HG03439 (cell line): ENCODE results near the gene IPP.
"Not testable (repeated sequence)": the region's sequence is repeated elsewhere in the genome, so short reads cannot be mapped to it uniquely, and the experiment has no call there.

Source experiments
- ATAC-seq: cut with Tn5 transposase; IDR thresholded peaks from one replicate; pipeline ENCODE4 v1.9.1; 2021; ENCODE audit warnings: mild to moderate bottlenecking, moderate library complexity; ENCODE audit not compliant: unreplicated experiment

IPP gene

DNA sequence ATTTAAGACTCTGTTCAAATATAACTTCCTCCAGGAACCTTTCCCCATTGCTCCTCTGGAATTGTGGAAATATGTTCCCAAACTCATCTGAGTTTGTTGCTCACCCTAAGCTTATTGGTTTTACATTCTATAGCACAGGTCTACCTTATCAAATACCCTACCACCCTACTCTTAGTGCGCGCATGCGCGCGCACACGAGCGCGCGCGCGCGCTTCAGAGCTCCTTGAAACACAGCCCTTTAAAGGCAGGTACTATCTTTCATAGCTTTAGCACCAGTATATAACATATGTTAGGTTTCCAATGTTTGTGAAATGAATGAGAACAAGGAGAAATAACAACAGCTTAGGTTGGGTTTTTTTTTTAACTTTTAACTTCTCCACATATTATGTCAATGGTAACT is 3.5 kb downstream of the IPP start:
- no peak for ATAC-seq

DNA sequence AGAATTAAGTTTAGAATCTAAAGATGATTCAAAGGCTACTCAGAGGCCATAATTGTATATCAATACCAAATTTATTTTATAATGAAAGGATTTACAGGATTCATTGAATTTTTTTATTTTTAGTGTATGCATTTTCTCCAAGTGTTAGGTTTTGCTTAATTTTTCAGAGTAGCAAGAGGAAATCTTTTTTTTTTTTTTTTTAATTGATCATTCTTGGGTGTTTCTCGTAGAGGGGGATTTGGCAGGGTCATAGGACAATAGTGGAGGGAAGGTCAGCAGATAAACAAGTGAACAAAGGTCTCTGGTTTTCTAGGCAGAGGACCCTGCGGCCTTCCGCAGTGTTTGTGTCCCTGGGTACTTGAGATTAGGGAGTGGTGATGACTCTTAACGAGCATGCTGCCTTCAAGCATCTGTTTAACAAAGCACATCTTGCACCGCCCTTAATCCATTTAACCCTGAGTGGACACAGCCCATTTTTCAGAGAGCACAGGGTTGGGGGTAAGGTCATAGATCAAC is 10.8 kb downstream of the IPP start:
- ATAC-seq = not testable (repeated sequence)

DNA sequence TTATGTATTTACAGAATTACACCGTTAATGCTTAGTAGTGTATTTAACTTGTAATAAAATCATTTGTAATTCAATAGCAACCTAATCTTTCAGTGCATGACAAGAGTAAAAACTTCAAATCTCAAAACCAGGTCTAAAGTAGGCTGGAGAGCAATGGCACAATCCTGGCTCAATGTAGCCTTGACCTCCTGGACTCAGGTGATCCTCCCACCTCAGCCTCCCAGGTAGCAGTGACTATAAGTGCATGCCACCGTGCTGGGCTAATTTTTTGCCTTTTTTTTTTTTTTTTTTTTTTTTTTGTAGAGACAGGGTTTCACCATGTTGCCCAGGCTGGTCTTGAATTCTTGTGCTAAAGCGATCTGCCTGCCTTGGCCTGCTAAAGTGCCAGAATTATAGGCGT is 11.3 kb downstream of the IPP start:
- no peak for ATAC-seq

- ATAC-seq = no peak
Measured at GRCh38 chr1:45730780-45731319, 19.6 kb downstream of the IPP start.

GRCh38 chr1:45730075-45730779 is 20.2 kb downstream of the IPP start:
- ATAC-seq = no peak

DNA sequence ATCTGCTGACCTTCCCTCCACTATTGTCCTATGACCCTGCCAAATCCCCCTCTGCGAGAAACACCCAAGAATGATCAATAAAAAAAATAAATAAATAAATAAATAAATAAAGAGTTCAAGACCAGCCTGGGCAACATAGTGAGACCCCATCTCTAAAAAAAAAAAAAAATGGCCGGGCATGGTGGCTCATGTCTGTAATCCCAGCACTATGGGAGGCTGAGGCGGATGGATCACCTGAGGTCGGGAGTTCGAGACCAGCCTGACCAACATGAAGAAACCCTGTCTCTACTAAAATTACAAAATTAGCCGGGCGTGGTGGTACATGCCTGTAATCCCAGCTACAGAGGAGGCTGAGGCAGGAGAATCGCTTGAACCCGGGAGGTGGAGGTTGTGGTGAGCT is 24.4 kb downstream of the IPP start:
- not testable (repeated sequence) for ATAC-seq

DNA sequence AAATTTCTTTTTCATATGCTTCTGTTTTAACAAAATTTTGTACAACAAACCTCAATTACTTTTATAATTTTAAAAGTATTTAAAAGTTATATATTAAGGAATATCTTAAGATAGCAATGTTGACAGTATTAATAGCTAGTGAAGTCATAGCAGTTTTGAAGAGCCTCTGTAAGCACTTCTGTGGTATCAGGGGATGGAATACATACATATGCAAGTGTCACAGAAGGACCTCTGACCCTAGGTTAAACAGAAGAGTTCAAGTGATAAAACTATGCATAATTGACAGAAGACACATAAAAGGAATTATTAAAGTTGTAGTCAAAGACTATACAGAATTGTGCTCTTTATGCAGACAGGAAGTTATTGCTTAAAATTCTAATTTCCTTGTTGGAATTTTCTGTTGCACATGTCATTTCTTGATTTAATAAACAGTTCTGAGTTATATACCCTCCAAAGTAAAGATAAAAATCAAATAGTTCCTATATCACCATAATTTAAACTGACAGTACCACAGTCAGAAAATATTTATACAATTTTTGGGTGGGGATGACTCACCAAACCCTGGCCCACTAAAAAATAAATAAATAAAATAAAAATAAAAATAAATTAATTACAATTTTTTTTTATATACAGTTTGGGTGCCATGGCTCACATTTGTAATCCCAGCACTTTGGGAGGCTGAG is 27.1 kb downstream of the IPP start:
- no peak for ATAC-seq

GRCh38 chr1:45722809-45723208 is 27.6 kb downstream of the IPP start:
- ATAC-seq = no peak

DNA sequence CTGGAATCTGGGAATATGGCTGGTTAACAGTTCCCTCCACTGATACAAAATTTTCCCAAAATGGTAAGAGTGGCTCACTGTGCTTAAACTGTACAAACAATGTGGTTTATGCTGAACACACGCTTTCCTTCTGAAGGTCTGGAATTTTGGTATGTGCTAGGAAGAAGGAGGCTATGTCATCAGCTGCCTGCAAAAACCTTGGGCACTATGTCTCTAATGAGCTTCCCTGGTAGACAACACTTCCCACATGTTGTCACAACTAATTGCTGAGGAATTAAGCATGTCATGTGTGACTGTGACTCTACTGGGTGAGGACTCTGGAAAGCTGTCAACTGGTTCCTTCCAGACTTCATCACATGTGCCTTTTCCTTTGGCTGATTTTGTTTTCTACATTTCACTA is 29.2 kb downstream of the IPP start:
- no peak for ATAC-seq

DNA sequence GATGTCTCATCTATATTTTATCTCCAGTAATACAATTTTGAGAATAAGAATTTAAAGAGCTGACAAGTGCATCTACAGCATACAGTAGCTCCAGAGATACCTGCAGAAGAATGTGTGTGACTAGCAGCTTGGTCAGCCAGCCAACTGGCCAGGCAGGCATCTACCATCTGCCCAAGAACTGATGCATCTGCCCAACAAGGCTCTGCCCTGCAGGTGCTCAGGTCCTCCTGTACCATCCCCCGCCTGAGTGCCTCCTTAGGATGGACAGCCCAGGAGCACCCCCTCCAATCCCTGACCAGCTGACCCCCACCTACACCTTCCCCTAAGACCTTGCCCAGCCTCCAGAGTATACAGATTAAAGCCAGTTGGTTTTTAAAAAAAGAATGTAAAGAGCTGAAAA is 32.2 kb downstream of the IPP start:
- ATAC-seq = no peak

DNA sequence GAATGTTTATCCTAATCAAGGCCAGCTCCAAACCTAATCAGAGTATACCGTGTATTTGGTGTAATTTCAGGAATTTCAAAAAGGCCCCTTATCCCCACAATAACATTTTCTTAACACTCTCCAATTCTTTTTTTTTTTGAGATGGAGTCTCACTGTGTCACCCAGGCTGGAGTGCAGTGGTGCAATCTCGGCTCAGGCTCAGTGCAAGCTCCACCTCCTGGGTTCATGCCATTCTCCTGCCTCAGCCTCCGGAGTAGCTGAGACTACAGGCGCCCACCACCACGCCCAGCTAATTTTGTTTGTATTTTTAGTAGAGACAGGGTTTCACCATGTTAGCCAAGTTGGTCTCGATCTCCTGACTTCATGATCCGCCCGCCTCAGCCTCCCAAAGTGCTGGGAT is 33.1 kb downstream of the IPP start:
- not testable (repeated sequence) for ATAC-seq

DNA sequence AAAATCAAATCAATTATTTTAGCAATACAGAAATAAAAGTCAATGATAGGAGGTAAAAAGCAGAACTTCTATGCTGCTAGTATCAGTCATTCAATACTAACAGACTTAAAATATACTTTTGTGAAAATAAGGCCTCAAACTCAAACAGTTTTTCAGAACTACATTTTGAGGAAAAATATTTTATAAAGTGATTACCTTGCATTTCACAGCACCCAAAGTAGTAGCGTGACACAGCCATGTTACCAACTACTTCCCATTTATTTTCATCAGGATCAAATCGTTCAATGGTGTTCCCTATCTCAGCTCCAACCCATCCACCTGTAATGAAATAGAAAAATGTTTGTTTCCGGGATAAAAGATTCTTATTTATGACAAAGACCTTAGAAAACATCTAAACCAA is 33.8 kb downstream of the IPP start:
- ATAC-seq = no peak

- ATAC-seq = no peak
Measured at GRCh38 chr1:45713711-45714110, 36.7 kb downstream of the IPP start.

DNA sequence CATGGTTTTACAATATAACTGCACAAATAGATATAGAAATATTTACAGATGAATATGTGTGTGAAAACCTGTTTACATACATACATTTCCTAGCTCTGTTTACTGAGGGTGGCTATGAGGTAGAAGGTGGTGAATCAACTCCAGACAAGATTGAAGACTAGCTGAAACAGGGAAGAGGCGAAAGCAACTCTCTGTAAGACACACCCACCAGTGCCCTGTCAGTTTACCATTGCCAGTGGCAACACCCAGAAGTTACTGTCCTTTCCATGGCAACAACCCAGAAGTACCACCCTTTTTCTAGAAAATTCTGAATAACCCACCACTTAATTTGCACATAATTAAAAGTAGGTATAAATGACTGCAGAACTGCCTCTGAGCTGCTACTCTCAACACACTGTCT is 45.8 kb downstream of the IPP start:
- ATAC-seq = no peak

- ATAC-seq = no peak
Measured at GRCh38 chr1:45694823-45695222, 55.6 kb downstream of the IPP start.

DNA sequence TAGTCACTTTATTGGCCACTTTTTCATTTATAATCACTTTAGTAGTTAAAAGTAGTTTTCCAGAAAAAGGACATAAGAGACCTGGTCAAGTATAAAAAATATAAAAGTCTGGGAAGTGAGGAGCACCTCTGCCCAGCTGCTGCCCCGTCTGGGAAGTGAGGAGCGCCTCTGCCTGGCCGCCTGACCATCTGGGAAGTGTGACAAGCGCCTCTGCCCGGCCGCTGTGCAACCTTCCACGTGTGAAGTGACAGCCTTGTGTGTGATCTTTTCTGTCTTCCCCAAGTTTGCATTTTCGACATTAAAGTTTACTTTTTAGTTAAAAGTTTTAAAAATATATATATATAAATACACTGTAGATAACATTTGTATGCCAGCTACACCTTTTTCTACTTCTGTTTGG is 56.6 kb downstream of the IPP start:
- ATAC-seq = not testable (repeated sequence)

DNA sequence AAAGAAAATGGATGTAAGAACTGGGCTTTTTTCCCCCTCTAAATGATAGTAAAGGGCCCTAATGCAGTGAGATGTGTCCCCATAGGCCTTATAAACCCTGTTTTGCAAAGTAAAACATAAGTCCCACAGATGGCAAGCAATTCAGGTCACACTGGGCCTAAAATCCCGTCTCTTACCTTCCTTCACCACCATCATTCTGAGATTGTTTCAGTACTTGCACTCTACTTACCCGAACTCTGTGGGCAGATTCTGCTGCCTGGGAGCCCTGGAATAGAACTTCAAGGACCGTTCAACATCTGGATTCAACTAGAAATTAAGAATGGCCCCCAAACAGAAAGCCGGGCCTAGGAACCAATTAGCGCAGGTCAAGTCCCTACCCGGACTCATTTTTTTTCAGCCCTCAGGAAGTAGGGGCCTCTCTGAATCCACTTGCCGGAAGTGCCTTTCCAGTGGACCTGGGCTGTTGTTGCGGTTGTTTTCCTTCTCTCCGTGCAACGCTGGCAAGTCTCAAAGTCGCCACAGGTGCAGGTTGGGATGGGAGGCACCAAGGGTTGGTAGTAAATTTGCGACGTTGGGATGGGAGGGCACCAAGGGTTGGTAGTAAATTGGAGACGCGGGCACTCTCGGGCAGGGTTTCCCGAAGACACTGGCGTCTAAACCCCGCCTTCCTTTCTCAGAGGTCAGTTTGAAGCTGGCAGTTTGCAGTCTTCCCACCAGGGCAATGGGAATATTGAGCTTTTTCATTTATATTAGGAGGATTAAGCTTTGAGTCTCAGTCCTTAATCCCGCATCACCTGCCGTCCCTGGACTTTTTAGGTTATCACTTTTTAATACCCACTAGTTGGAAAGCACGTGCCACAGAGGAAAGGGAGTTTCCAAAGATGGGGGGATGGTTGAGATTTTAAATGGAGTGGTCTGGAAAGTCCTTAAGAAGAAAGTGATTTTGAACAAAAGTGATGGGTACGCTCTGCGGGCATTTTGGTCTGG is 62.4 kb downstream of the IPP start, which contains the start of gene TMEM69:
Gene TMEM69, plus strand, starts transcription at position 428 of the 987 bp plus-strand sequence. CDS start 2,888 bp downstream, outside the sequence.
- ATAC-seq = no peak

DNA sequence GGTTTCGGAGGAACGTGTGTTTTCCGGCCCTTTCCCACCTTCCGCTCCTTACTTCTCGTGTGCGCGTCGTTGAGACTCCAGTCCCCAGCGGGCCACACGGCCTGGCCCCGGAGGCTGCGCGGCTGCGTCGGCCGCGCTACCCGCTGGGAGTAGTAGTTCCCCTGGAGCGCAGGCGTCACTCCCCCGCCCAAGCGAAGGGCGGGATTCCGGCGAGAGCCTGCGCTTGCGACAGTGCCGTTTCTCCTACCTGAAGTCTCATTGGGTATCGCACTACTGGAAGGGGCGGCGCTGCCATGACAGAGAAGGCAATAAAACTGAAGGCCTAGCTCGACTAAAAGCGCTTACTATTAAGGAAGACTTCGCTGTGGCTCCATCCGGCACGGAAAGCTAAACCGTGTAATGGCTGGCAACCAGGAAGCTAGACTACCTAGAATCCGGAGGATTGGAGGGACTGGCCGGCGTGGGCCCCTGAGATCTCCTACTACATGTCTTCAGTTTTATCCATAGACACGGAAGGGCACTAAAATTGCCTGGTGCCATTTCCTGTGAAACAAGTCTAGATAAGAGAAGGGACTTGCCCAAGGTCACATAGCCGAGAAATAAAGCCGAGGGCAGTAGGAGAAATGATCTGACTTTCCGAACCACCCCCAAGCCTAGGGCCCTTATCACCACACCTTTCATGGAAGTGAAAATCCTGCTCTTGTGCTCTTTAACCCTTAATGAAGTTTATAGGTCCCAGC is 63.3 kb downstream of the IPP start:
- ATAC-seq = peak; percentile 71

GRCh38 chr1:45686288-45687013 is 64.0 kb downstream of the IPP start, which contains the start of gene GPBP1L1:
GPBP1L1 (minus strand) TSS chr1:45686533; CDS start chr1:45659087, 27,446 bp downstream.
- peak; percentile 58 for ATAC-seq

GRCh38 chr1:45686015-45686287 is 64.5 kb downstream of the IPP start:
- ATAC-seq = no peak
